PC-9 (cell line): ENCODE measurements around the gene GPC5. TPM values are rescaled to one million over a fixed set of nuclear protein-coding genes. Genes with fewer than 3 reads are reported as not detected.

Experiments used
- BruUV-seq: library from RNA; stranded (reverse); fragments of 400-500 nt; replicated peaks from 2 replicates; lab custom pipeline; 2021; lab: Mats Ljungman, UMichigan
- CTCF ChIA-PET: fragments of 300-600 bp; sonication (Branson Sonifier 250); formaldehyde crosslinking; loops from one replicate; lab custom pipeline; 2022; ENCODE audit warnings: antibody characterized with exemption; lab: Charles Lee
- POLR2A ChIA-PET: fragments of 300-600 bp; sonication (Branson Sonifier 250); formaldehyde crosslinking; loops from one replicate; lab custom pipeline; 2022; ENCODE audit warnings: antibody characterized with exemption; ENCODE audit not compliant: unreplicated experiment; lab: Charles Lee
- DNase-seq, 2 experiments: peaks; one replicate each; pipeline versions ENCODE4 v3.0.0 to v3.0.0-alpha.2; 2015 to 2022; ENCODE audit warnings: mixed read lengths in 1 of 2
- H2AFZ ChIP-seq: fragments of 200-600 bp; sonication (generic); 2 replicates; pipeline ENCODE4 v1.8.1; 2017; ENCODE audit warnings: antibody characterized with exemption
- H3F3A ChIP-seq: fragments of 200-600 bp; sonication (generic); 2 replicates; pipeline ENCODE4 v1.8.1; 2017; ENCODE audit warnings: antibody characterized with exemption, mild to moderate bottlenecking, low read depth; ENCODE audit not compliant: insufficient read depth
- H3K27ac ChIP-seq: fragments of 200-600 bp; sonication (generic); 2 replicates; pipeline ENCODE4 v1.6.1; 2016; ENCODE audit warnings: mixed run types
- H3K27me3 ChIP-seq: fragments of 200-600 bp; sonication (generic); 2 replicates; pipeline ENCODE4 v1.6.1; 2016; ENCODE audit warnings: low read depth, mixed run types; ENCODE audit not compliant: insufficient read depth
- H3K36me3 ChIP-seq: fragments of 200-600 bp; sonication (generic); 2 replicates; pipeline ENCODE4 v1.6.1; 2016; ENCODE audit warnings: low read depth, mixed run types
- H3K4me1 ChIP-seq: fragments of 200-600 bp; sonication (generic); replicated peaks from 2 replicates; pipeline ENCODE4 v1.6.1; 2016; ENCODE audit warnings: mixed run types; ENCODE audit not compliant: insufficient read depth
- H3K4me2 ChIP-seq: fragments of 200-600 bp; sonication (generic); 2 replicates; pipeline ENCODE4 v1.6.1; 2017; ENCODE audit warnings: mixed run types
- H3K4me3 ChIP-seq: fragments of 200-600 bp; sonication (generic); 2 replicates; pipeline ENCODE4 v1.6.1; 2016; ENCODE audit warnings: mixed run types
- H3K79me2 ChIP-seq: fragments of 200-600 bp; sonication (generic); 2 replicates; pipeline ENCODE4 v1.6.1; 2017; ENCODE audit warnings: low read depth, mixed run types
- H3K9me2 ChIP-seq: fragments of 200-600 bp; sonication (generic); 2 replicates; pipeline ENCODE4 v1.8.1; 2017; ENCODE audit warnings: mild to moderate bottlenecking; ENCODE audit not compliant: insufficient read depth
- H3K9me3 ChIP-seq: fragments of 200-600 bp; sonication (generic); 2 replicates; pipeline ENCODE4 v1.8.1; 2016; ENCODE audit warnings: low read depth; ENCODE audit not compliant: insufficient read depth
- H4K20me1 ChIP-seq: fragments of 200-600 bp; sonication (generic); 2 replicates; pipeline ENCODE4 v1.8.1; 2017; ENCODE audit not compliant: insufficient read depth
- CTCF ChIP-seq: fragments of 200-600 bp; sonication (generic); conservative IDR thresholded peaks from 2 replicates; pipeline ENCODE4 v1.6.1; 2017; ENCODE audit warnings: mixed run types, antibody characterized with exemption, mild to moderate bottlenecking, moderate library complexity
- EZH2 ChIP-seq: fragments of 200-600 bp; sonication (generic); IDR thresholded peaks from 2 replicates; pipeline ENCODE4 v1.8.0; 2017; ENCODE audit warnings: antibody characterized with exemption, low read depth
- intact Hi-C: fragments of 100-400 bp; cut with micrococcal nuclease; formaldehyde crosslinking; loops from one replicate; pipeline ENCODE4 v1.10.0; 2022; ENCODE audit not compliant: unreplicated experiment
- total RNA-seq: library from RNA; stranded (reverse); gene quantifications from 2 replicates; pipeline ENCODE4 v1.2.3, GENCODE V29; 2021

GPC5 gene
- total RNA-seq, 1 experiment from 2014 or later, result not detected

GRCh38 chr13:92362717-92363116, 964.3 kb downstream of the GPC5 start:
- intact Hi-C loops, result no loop called here
- H2AFZ ChIP-seq, result no peak overlapping the region
- no peak for DNase-seq
- BruUV-seq, result no TSS peak
- CTCF ChIA-PET, result no interaction called here
- no peaks in the 10 kb centered on the region for H4K20me1 ChIP-seq
- no peak overlapping the region for H3K4me3 ChIP-seq
- no peak overlapping the region for H3K27ac ChIP-seq
- no peaks in the 10 kb centered on the region for H3K36me3 ChIP-seq
- no peaks in the 10 kb centered on the region for H3K27me3 ChIP-seq
- H3K4me2 ChIP-seq, result no peak overlapping the region
- H3K9me3 ChIP-seq, result no peaks in the 10 kb centered on the region
- POLR2A ChIA-PET, result no interaction called here
- TF ChIP-seq CTCF, result no peak
- TF ChIP-seq EZH2, result no peak
- H3F3A ChIP-seq, result no peaks in the 10 kb centered on the region
- no peaks in the 10 kb centered on the region for H3K79me2 ChIP-seq
- H3K9me2 ChIP-seq, result no peaks in the 10 kb centered on the region
- no peaks in the 10 kb centered on the region for H3K4me1 ChIP-seq

GRCh38 chr13:92365904-92366303, 967.5 kb downstream of the GPC5 start:
- CTCF ChIA-PET, result no interaction called here
- Histone ChIP-seq H3K79me2 (no peaks in the 10 kb centered on the region), H3K4me1 (no peaks in the 10 kb centered on the region), H3K4me3 (no peak overlapping the region), H4K20me1 (no peaks in the 10 kb centered on the region), H3F3A (no peaks in the 10 kb centered on the region), H3K4me2 (no peak overlapping the region), H3K27me3 (no peaks in the 10 kb centered on the region), H2AFZ (no peak overlapping the region), H3K9me3 (no peaks in the 10 kb centered on the region), H3K36me3 (no peaks in the 10 kb centered on the region), H3K27ac (no peak overlapping the region), H3K9me2 (no peaks in the 10 kb centered on the region)
- intact Hi-C loops, result no loop called here
- POLR2A ChIA-PET, result no interaction called here
- TF ChIP-seq CTCF (no peak), EZH2 (no peak)
- no peak for DNase-seq
- BruUV-seq, result no TSS peak

GRCh38 chr13:92377396-92377795, 979.0 kb downstream of the GPC5 start:
- POLR2A ChIA-PET, result no interaction called here
- Histone ChIP-seq H3K27me3 (no peaks in the 10 kb centered on the region), H3K9me2 (no peaks in the 10 kb centered on the region; the same call in 1 of the 2 replicates), H3K4me2 (no peak overlapping the region), H3K4me1 (no peaks in the 10 kb centered on the region), H3K36me3 (no peaks in the 10 kb centered on the region), H4K20me1 (no peaks in the 10 kb centered on the region), H3F3A (no peaks in the 10 kb centered on the region), H3K4me3 (no peak overlapping the region), H3K27ac (no peak overlapping the region), H2AFZ (no peak overlapping the region), H3K79me2 (no peaks in the 10 kb centered on the region), H3K9me3 (peaks cover 3% of the 10 kb centered on the region; the same call in 1 of the 2 replicates)
- DNase-seq, result no peak
- TF ChIP-seq CTCF (no peak), EZH2 (no peak)
- intact Hi-C loops, result no loop called here
- BruUV-seq, result no TSS peak
- CTCF ChIA-PET, result no interaction called here
